Colon (tissue), 2 donors: Measurements from ENCODE around the gene HTRA2.

Experiments
- FAIRE-seq: peaks from 2 replicates; lab custom pipeline; 2012; peaks lifted over from hg19 to GRCh38; lab: Jason Lieb, UNC
- donor health status: control.
- donor health status: control.

Gene HTRA2

DNA sequence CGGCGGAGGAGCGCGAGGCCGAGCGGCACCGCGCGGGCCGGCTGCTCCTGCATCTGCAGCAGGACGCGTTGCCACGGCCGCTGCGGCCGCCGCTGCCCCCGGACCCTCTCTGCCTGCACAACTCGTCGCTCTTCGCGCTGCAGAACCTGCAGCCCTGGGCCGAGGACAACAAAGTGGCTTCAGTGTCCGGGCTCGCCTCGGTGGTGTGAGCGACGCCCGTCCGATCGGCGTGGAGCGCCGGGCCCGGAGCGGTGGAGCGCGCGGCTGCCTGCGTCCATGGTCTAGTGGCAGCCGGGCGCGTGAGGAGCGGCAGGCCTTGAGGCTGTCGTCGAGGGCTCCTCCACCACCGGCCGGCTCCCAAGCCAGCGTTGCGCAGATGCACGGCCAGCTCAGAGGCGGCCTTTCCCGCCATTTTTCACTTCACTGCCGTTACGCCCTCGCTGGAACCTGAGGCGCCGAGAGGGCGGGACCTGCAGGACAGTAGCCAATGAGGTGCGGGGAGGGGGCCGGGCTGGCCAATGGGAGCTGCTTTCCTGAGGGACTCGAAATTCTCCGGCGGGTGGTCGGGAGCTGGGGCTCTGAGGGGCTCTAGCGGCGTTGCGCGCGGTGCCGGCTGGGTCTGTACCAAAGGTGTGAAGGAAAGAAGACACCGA, 13.6 kb upstream of the HTRA2 start:
- no peak for FAIRE-seq

DNA sequence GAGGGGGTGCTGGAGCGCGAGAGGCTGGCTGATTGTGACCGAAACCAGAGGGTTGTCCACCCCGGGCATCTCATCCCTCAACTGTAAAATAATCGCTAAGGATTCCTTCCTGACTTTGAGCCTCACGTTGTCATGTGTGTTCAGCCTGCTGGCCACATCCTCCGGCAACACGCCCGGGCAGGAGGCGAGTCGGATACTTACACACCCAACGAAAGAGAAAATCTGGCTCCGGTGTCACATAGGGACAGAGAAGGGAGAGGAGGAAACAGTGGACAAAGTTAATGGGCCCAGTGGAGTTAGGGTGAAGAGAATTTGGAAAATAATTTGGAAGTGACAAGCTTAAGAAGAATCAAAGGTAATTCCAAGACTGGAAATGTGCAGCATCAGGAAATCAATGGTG, 13.1 kb upstream of the HTRA2 start:
- no peak for FAIRE-seq

DNA sequence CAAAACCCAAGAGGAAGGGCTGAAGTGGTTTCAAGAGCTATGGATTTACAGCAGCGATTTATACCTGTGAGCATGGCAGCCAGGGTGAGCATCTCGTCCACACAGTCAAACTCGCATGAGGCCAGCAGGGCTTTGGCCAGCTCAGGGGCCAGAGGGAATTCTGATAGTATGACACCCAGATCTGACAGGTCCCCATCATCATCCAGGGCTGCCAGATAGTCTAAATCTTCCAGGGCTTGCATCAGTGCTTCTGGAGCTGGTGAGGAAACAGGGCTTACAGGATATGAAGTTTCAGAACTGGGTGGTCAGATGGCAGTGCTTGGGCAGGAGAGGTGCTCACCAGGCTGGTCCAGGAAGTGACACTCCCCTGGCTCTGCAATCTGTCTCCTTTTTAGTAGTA, 7.2 kb upstream of the HTRA2 start:
- FAIRE-seq, result no peak

DNA sequence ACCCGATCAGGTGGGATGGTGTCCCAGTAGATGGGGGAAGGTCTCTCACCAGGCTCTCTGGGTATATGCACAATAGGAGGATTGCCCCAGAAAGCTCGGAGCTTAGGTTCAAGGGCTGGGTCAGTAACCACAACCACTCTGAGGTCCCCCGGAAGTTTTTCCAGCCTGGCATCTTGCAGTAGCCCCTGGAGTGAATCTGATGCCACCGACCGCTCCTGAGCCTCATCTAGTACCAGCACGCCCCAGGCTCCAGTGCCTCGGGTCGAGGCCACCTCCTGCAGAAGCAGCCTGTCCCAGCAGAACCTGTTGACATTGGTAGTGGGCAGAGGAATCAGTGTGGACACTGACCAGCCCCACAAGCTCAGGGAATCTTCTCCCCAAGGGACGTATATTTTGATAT, 5.7 kb upstream of the HTRA2 start:
- FAIRE-seq, result no peak

DNA sequence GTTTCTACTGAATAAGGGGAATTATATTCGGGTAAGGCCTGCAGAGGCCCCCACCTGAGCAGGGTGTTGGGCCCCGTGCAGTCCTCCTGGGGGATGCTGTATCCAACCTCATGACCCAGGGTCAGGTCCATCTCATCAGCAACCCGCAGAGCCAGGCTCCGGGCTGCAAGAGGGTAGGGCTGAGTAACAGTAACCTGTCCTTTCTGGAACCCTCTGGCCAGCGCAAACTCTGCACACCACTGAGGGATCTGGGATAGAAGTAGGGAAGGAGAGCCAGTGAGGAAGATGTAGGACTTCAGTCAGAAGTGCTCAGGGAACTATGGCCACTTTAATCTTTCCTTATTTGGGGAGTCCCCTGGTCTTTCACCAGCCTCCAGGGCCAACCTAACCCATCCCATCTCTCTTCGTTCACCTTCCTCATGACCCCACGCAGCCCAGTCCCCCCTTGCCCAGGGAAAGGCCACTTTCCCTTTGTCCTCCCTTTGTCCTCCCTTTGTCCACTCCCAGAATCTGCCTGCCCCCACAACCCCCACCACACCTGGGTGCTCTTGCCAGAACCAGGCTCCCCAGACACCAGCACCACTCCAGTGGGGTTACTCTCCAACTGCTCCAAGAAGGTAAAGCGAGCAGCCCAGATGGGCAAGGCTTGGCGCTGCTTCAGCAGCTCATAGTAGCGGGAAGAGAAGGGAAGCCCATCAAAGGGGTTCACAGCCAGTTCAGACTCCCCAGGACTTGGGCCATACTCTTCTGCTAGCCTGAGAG, 4.6 kb upstream of the HTRA2 start:
- FAIRE-seq, result no peak

DNA sequence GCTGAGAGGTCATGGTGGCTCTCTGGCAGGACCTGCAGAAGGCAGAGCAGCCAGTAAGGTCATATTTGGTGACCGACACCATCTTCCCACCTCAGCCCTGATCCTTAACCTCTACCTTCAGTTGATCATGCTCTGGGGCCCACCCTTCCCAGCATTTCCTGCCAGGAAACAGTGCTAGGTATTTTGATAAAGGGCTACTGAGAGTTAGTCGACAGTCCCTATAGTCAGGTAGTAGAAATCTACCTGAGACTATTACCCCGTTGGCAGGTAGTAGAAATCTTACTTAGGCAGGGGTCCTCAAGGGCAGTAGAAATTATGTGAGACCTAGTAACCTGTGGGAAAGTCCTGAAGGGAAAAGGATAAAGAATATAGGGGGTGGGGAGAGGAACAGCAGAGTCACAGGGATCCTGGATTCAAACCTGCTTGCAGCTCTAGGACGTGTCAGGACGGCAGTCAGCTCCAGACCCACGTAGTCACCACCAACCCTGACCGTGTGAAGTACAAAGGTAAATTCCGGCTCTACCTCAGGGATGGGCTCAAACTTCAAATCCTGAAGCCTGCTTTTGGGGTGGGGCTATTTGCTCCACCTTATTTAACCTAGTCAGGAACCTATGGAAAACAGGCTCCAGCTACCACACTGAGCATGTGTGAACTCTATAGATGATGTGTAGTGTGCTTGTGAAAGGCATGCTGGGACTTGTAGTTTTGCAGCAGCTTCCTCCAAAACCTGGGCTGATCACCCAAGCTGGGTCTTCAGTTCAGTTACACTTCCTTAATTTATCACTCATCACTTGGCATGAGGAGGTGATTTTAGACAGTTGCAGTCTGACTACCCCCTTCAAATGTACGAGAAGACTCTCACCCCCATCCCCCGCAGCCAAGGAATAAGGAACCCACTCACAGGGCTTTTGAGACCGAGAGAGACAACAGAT, 3.8 kb upstream of the HTRA2 start, which contains the start of gene DQX1:
Gene DQX1 (minus strand): TSS at position 515 of the 932 bp plus-strand sequence. CDS start 502 bp downstream, at position 13.
- FAIRE-seq, result no peak

DNA sequence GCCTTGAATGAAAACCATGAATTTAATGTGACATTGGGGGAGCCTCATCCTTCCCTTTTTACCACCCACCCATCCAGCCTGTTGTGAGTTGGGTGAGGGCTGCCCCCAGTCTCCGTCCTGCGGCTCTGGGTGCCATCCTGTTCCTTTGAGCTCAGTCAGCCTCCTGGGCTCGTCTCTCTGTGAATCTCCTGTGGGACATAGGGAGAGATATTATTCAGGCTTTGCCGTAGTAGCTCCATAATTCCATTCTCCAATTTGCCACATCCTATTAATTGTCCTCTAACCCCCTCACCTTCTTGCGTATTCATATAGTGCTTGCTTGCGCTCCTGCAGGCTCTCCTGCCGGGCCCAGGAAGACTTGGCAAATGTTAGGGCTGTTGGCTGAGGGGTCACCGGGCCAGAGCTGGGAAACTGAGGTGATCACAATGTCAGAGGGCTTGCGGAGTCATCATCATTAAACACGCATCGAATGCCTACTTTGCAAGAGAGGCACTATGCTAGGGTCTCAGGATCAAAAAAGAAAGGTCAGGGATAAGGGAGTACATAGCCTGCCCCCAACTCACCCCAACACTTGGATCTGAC, 3.0 kb upstream of the HTRA2 start:
- no peak for FAIRE-seq

DNA sequence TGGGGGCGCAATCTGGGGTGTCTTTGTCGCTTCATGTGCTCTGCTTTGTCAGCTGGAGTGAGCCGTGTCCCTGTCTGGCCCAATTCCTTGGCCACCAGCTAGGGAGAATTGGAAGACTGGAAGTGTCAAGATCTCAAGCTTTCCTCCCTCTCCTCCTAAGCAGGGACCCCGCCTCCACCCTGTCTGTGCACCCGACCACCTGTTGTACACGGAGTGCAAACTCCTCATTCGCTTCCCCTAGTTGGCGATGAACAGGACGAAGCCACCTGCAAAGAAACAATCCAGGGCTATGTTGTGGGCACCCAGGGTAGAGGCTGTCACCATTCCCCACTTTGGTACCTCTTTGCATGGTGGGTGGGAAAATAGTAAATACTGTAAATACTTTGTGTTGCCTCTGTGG, 2.0 kb upstream of the HTRA2 start:
- no peak for FAIRE-seq

DNA sequence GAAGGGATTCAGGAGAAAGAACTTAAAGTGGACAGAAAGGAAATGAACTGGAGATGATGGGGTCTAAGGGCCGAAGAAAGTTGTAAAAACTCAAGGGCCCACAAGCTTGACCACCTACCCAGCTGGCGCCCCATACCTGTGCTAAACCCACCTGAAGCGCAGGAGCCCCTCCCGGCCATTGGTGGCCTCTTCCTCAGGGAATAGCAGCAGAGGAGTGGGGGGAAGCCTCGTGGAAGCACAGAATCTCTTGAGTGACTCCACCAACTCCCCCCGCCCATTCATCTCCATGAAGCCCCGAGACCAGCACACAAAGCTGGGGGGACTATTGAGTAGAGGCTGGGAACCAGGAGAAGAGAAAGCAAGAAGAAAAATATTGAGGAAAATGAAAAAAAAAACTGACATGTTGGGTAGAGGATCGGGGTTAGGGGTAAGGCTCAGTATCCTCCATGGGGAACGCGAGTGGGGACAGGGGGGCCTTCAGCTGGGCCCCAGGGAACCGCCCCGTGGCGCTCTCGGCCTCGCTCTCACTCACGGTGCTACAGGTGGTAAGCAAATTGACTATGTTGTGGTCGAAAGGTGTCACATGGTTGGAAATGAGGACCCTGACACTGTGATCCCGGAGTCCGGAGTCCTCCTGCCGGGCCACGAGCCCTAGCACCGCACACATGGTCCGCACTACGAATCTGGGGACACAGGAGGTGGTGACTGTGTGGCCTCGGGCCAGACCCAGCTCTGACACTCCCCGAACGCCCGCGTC, 955 bp upstream of the HTRA2 start:
- no peak for FAIRE-seq

DNA sequence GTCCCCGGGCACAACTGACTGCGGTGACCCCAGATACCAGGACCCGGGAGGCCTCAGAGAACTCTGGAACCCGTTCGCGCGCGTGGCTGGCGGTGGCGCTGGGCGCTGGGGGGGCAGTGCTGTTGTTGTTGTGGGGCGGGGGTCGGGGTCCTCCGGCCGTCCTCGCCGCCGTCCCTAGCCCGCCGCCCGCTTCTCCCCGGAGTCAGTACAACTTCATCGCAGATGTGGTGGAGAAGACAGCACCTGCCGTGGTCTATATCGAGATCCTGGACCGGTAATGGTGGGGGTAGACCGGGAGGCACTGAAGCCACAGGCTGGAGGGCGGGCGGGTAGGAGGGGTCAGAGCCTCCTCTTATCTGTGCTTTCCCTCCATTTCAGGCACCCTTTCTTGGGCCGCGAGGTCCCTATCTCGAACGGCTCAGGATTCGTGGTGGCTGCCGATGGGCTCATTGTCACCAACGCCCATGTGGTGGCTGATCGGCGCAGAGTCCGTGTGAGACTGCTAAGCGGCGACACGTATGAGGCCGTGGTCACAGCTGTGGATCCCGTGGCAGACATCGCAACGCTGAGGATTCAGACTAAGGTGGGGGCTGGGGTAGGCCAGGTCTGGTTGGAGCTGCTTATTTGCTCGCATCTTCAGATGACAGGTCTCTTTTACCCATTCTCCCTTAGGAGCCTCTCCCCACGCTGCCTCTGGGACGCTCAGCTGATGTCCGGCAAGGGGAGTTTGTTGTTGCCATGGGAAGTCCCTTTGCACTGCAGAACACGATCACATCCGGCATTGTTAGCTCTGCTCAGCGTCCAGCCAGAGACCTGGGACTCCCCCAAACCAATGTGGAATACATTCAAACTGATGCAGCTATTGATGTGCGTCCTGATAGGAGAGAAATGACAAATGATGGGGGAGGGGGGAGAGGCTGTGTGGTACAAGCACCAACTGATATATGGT, 780 bp downstream of the HTRA2 start:
- FAIRE-seq, result no peak

DNA sequence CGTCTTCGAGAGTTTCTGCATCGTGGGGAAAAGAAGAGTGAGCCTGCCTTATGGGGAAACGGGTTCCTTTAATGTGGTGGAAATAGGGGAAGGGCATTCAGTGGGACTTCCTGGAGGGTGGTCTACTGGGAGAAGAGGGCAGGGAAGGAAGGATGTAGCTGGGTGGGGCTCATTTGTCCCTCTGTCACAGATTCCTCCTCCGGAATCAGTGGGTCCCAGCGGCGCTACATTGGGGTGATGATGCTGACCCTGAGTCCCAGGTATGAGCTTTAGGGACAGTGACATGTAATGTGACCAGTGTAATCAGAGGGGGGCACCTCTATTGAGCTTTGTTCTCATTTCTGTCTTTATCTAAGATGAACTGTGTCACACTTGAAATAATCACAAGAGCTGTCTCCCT, 1.9 kb downstream of the HTRA2 start:
- FAIRE-seq, result no peak

DNA sequence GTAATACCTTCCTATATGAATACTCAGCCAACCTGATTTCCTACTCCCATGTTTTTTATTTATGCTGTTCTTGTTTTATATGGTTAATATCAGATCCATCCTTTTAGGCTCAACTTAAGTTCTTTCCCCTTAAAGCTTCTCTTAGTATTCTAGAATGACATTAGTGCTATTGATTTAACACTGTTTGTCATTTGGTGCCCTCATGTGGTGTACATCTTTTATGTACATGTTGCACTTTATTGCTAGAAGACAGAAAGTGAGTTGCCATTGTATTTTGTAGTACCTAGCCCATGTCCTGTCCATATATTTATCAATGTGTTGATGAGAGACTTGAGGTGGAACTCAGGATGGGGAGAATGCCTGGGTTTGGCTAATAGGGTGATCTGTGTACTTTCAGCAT, 2.5 kb downstream of the HTRA2 start:
- no peak for FAIRE-seq

DNA sequence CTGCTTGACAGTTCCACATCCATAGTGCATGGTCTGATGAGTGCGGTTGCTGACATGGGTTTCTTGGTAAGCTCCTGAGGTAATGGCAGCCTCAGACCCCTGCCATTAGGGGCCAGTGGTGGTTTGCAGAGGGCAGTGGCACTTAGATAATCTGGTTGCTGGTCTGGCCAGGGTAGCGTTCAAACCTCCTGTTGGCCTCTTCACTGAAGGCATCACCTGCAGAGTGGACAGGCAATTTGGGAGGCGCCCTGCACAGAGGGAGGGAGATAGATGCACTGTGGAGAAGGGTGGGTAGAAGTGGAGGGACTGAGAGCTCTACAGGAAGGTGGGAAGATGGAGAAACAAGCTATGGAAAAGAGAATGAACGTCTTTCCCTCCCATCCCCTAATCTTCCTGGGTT, 3.7 kb downstream of the HTRA2 start:
- FAIRE-seq, result no peak

DNA sequence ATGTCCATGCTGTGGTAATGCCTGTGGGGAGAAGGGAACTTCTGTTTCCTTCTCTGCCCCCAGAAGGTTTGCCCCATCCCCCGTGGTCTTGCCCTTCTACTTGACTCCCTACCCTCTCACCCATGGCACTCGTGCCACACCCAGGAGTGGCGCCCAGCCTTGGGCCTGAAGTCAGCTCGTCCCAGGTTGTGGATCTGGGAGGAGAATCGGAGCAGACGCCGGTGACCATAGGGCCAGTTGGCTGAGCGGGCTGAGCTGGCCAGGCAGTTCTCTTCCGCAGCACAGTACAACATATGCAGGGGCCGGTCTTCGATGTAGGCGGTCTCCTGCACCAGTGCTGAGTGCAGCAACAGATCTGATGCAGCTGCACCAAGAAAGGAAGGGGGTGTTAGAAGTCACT, 4.7 kb downstream of the HTRA2 start:
- FAIRE-seq, result no peak

DNA sequence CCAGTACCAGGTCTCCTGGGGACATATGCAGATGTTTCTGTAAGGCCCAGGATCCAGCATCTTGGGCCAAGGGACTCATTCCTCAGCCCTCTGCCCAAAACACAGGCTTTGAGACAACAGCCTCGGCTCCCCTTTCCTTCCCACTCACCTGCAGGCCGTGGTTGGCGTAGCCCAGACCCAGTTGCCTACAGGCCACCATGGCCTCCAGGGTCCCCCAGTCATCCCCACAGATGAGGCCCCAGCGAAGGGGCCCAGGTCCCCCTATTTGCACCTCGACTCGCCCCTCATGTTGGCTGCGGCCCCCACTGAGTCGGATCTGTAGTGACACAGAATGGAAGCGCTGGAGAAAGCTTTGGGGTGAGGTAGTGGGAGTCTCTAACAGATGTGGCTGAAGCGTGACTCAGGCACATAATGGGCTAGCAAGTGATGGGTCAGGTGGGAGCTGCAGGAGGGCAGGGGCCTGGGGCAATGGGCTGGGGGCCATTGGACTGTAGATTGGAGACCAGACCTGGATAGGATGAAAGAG, 5.8 kb downstream of the HTRA2 start:
- no peak for FAIRE-seq

DNA sequence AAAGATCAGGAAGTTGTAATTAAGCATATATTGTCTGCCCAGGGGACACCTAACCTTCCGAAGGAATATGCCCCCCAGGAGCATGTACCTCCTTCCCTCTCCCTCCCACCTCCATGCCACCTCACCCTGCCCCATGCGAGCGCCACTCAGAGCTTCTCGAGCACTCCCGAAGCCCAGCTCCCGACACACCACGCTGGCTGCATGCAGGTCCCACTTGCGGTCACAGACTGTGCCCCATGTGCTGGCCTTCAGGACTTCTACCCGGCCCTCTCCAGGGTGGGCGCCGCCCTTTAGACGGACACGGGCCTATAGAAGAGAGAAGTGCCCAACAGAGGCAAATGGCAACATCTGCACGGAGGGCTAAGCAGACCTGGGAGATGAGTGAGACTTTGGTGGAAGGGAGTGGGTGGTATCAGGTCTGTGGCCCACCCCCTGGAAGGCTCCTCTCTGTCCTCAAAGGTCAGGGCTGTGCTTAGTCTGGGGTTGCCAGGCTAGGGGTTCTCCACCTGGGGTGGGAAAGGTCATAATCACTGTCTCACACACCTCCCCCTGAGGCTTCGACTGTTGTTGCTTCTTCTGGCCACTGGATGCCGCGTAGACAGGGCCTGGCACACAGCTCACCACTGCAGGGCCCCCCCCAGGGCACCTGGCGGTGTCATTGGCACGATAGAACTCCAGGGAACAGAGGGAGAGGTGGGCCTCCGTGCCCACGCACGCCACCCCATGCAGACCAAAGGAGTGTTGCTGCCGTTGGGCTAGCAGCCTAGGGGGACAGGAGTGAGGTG, 6.6 kb downstream of the HTRA2 start:
- no peak for FAIRE-seq

DNA sequence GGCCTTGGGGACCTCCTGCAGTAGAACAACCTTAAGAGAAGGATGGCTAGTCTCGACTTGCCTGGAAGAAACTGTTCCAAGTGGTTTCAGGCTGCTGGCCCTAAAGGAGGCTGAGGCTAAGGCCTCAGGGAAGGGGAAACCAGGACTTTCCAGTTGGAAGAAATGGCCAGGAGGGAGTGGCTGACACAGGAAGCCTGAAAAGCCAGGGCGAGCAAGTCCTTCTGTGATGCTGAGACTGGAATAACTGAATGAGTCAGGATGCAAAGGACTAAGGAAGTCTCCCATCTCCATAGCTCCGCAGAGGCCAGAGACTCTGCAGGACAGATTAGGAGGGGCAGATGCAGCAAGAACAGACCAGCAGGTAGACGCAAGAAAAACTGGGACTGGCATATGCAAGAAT, 7.4 kb downstream of the HTRA2 start:
- FAIRE-seq, result no peak

DNA sequence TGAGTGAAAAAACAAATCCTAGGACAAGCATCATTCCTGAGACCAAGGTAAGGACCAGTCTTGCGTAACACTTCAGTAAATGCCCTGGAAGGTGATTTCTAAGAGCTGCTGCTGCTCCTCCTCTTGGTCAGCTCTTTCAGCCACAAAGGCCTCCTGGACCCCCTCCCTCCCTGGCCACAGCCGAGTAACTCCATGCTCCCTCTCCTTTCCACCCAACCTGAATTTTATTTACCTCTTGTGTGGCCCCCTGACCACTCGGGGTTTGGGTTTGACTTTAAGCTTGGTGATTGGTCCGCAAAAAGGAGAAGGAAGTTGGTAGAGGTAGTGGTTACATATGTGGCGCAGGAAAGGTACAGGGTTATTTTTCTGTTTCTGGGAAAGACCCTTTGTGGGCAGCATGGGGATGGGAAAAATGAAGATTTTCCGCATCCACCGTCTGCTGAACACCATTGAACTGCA, 9.2 kb downstream of the HTRA2 start:
- no peak for FAIRE-seq

DNA sequence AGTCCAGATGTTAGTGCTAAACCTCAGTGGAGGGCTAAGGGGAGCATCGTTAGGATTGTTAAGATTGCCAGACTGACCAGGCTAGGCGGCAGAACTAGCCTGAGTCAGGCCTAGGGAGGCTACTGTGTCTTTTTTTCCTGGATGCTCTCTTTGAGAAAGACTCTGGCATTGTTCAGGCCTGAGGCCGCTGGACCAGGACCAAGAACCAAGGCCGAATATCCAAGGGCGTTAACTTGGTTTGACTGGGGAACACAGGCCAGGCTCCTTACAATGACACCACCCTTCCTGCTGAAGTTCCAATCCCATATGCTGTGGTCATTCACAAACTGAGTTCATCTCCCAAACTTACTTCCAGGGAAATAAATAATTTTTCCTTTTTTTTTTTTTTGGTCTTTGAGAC, 10.6 kb downstream of the HTRA2 start:
- no peak for FAIRE-seq
